ENCODE data around the gene IGF1. TPM values are rescaled to one million over a fixed set of nuclear protein-coding genes. Genes with fewer than 3 reads are reported as not detected.
"Not testable (repeated sequence)": the region's sequence is repeated elsewhere in the genome, so short reads cannot be mapped to it uniquely, and the experiment has no call there.

Gene IGF1
- total RNA-seq, 2 donors from 2014 or later: not detected

DNA sequence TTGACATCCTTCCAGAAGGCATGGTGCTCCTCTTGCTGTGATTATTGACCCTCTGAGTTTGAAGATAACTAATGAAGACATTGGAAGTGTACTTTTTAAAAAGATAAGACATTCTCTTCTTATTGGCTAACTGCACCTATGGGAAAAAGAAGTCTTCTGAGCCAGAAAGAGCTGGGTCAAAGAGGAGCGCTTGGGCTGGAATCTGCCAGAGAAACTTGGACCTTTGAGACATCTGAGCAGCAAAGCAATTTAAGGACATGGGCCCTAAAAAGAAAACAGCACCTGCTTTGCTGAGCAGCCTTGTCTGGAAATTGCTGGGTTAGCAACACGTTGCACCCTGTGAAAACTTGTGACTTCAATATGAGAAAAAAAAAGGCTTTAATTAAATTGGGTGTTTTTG, 27.8 kb downstream of the IGF1 start:
- Mint-ChIP-seq H3K4me1 (no peaks in the 10 kb centered on the region), H3K27ac (no peak overlapping the region), H3K36me3 (ENCODE audit: low read depth) (no peaks in the 10 kb centered on the region), H3K4me3 (no peak overlapping the region), H3K9me3 (peaks cover 3% of the 10 kb centered on the region), H3K27me3 (ENCODE audit: insufficient read depth) (no peaks in the 10 kb centered on the region)
- Histone ChIP-seq H3K4me1 (ENCODE audit: control insufficient read depth, insufficient read depth, low read length) (no peaks in the 10 kb centered on the region), H3K9ac (ENCODE audit: extremely low read depth, low read length, poor library complexity, severe bottlenecking) (no peak overlapping the region), H3K36me3 (ENCODE audit: control insufficient read depth, insufficient read depth, low read length) (no peaks in the 10 kb centered on the region), H3K9me3 (ENCODE audit: control insufficient read depth, low read length) (no peaks in the 10 kb centered on the region), H3K27ac (ENCODE audit: low read depth, low read length) (no peak overlapping the region), H3K27me3 (ENCODE audit: control insufficient read depth, insufficient read depth, low read length, poor library complexity, severe bottlenecking) (no peaks in the 10 kb centered on the region), H3K4me3 (ENCODE audit: low read length) (no peak overlapping the region)
- no peak for DNase-seq
- TF ChIP-seq, protein P1, sequence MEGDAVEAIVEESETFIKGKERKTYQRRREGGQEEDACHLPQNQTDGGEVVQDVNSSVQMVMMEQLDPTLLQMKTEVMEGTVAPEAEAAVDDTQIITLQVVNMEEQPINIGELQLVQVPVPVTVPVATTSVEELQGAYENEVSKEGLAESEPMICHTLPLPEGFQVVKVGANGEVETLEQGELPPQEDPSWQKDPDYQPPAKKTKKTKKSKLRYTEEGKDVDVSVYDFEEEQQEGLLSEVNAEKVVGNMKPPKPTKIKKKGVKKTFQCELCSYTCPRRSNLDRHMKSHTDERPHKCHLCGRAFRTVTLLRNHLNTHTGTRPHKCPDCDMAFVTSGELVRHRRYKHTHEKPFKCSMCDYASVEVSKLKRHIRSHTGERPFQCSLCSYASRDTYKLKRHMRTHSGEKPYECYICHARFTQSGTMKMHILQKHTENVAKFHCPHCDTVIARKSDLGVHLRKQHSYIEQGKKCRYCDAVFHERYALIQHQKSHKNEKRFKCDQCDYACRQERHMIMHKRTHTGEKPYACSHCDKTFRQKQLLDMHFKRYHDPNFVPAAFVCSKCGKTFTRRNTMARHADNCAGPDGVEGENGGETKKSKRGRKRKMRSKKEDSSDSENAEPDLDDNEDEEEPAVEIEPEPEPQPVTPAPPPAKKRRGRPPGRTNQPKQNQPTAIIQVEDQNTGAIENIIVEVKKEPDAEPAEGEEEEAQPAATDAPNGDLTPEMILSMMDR (conservative IDR thresholded peaks at IDR 0.05): no peak
- WGBS, 2 experiments (ENCODE audit: insufficient coverage in 1 of 2, insufficient read length in 1 of 2): 89 to 90% methylated on average over 2 of the region's 2 CpGs

DNA sequence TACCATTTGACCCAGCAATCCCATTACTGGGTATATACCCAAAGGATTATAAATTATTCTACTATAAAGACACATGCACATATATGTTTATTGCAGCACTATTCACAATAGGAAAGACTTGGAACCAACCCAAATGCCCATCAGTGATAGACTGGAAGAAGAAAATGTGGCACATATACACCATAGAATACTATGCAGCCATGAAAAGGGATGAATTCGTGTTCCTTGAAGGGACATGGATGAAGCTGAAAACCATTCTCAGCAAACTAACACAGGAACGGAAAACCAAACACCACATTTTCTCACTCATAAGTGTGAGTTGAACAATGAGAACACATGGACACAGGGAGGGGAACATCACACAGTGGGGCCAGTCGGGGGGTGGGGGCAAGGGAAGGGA, 31.3 kb downstream of the IGF1 start:
- 85 to 100% methylated on average over 1 of the region's 3 CpGs for WGBS, 2 experiments (ENCODE audit: insufficient coverage in 1 of 2, insufficient read length in 1 of 2)

DNA sequence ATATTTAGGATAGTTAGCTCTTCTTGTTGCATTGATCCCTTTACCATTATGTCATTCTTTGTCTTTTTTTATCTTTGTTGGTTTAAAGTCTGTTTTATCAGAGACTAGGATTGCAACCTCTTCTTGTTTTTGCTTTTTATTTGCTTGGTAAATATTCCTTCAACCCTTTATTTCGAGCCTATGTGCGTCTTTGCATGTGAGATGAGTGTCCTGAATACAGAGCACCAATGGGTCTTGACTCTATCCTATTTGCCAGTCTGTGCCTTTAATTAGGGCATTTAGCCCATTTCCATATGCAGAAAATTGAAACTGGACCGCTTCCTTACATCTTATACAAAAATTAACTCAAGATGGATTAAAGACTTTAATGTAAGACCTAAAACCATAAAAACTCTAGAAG, 32.9 kb downstream of the IGF1 start:
- not testable (repeated sequence) for H3K4me3 ChIP-seq (ENCODE audit: low read length); H3K4me1 ChIP-seq (ENCODE audit: control insufficient read depth, insufficient read depth, low read length); H3K9me3 ChIP-seq (ENCODE audit: control insufficient read depth, low read length); H3K36me3 Mint-ChIP-seq (ENCODE audit: low read depth); H3K27me3 ChIP-seq (ENCODE audit: control insufficient read depth, insufficient read depth, low read length, poor library complexity, severe bottlenecking); H3K9ac ChIP-seq (ENCODE audit: extremely low read depth, low read length, poor library complexity, severe bottlenecking); H3K27ac Mint-ChIP-seq; H3K4me3 Mint-ChIP-seq; H3K9me3 Mint-ChIP-seq; H3K27me3 Mint-ChIP-seq (ENCODE audit: insufficient read depth); DNase-seq; H3K27ac ChIP-seq (ENCODE audit: low read depth, low read length); H3K4me1 Mint-ChIP-seq; H3K36me3 ChIP-seq (ENCODE audit: control insufficient read depth, insufficient read depth, low read length)
- 94 to 97% methylated on average over 2 to 3 of the region's 3 CpGs for WGBS, 2 experiments (ENCODE audit: insufficient coverage in 1 of 2, insufficient read length in 1 of 2)

More for the DNA sequence above, 31.3 kb downstream of the IGF1 start:
- not testable (repeated sequence) for H3K9me3 ChIP-seq (ENCODE audit: control insufficient read depth, low read length); H3K4me1 ChIP-seq (ENCODE audit: control insufficient read depth, insufficient read depth, low read length); H3K27me3 ChIP-seq (ENCODE audit: control insufficient read depth, insufficient read depth, low read length, poor library complexity, severe bottlenecking); H3K36me3 ChIP-seq (ENCODE audit: control insufficient read depth, insufficient read depth, low read length); H3K27me3 Mint-ChIP-seq (ENCODE audit: insufficient read depth); H3K27ac Mint-ChIP-seq; H3K4me3 ChIP-seq (ENCODE audit: low read length); H3K9ac ChIP-seq (ENCODE audit: extremely low read depth, low read length, poor library complexity, severe bottlenecking); H3K36me3 Mint-ChIP-seq (ENCODE audit: low read depth); H3K27ac ChIP-seq (ENCODE audit: low read depth, low read length); H3K4me1 Mint-ChIP-seq; H3K4me3 Mint-ChIP-seq; DNase-seq; H3K9me3 Mint-ChIP-seq

DNA sequence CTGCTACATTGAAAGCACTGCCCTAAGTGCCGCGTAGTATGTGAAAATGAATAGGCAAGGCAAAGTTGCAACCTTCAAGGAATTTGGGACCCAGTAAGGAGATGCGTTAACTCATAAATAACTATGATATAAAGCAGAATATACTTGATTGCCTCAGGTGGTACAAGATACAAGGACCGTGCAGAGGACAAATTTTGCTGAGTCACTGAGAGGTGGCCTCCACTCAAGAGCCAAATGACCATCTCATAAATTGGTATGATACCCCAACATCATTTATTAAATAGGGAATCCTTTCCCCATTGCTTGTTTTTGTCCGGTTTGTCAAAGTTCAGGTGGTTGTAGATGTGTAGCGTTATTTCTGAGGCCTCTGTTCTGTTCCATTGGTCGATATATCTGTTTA, 35.7 kb downstream of the IGF1 start:
- H3K9me3 ChIP-seq (ENCODE audit: control insufficient read depth, low read length): no peaks in the 10 kb centered on the region
- H3K27ac ChIP-seq (ENCODE audit: low read depth, low read length): no peak overlapping the region
- no peak overlapping the region for H3K4me3 ChIP-seq (ENCODE audit: low read length)
- 91% methylated on average over 7 of the region's 7 CpGs; no CpG with 5 or more reads in 1 of the 2 experiments for WGBS, 2 experiments (ENCODE audit: insufficient coverage in 1 of 2, insufficient read length in 1 of 2)
- TF ChIP-seq, protein P1 (conservative IDR thresholded peaks at IDR 0.05): no peak
- Mint-ChIP-seq H3K9me3 (peaks cover 3% of the 10 kb centered on the region), H3K27ac (no peak overlapping the region), H3K36me3 (ENCODE audit: low read depth) (no peaks in the 10 kb centered on the region), H3K4me3 (no peak overlapping the region), H3K4me1 (no peaks in the 10 kb centered on the region), H3K27me3 (ENCODE audit: insufficient read depth) (peaks cover 2% of the 10 kb centered on the region)
- H3K4me1 ChIP-seq (ENCODE audit: control insufficient read depth, insufficient read depth, low read length): no peaks in the 10 kb centered on the region
- H3K36me3 ChIP-seq (ENCODE audit: control insufficient read depth, insufficient read depth, low read length): no peaks in the 10 kb centered on the region
- H3K27me3 ChIP-seq (ENCODE audit: control insufficient read depth, insufficient read depth, low read length, poor library complexity, severe bottlenecking): no peaks in the 10 kb centered on the region
- DNase-seq: no peak
- H3K9ac ChIP-seq (ENCODE audit: extremely low read depth, low read length, poor library complexity, severe bottlenecking): no peak overlapping the region

All from endodermal cell (in vitro differentiated cells).